Aorta (tissue), 5 donors: Measurements from ENCODE around the gene PACS1. TPM values are rescaled to one million over a fixed set of nuclear protein-coding genes. Genes with fewer than 3 reads are reported as not detected.

Experiments used
- ATAC-seq: fragments of 200-7000 bp; cut with Tn5 transposase; one replicate; pipeline ENCODE4 v1.9.1; 2022; ENCODE audit warnings: moderate library complexity; ENCODE audit not compliant: low FRiP score
- DNase-seq, 2 donors: peaks; one replicate each; pipeline ENCODE4 v3.0.0-alpha.2; 2020
- H3K27ac ChIP-seq, 2 donors: one replicate each; pipeline ENCODE4 v1.5.1; 2013; ENCODE audit warnings: low read length in 2 of 2, mild to moderate bottlenecking in 2 of 2, moderate library complexity in 2 of 2, control low read depth in 1 of 2, inconsistent platforms in 1 of 2, low read depth in 1 of 2
- H3K27me3 ChIP-seq, 2 donors: one replicate each; pipeline ENCODE4 v1.6.1; 2013; ENCODE audit warnings: control low read depth in 1 of 2, low read length in 1 of 2, mild to moderate bottlenecking in 1 of 2, moderate library complexity in 1 of 2; ENCODE audit not compliant: insufficient read depth in 2 of 2, control insufficient read depth in 1 of 2
- H3K36me3 ChIP-seq, 2 donors: one replicate each; pipeline ENCODE4 v1.6.1; 2013; ENCODE audit warnings: control low read depth in 1 of 2, low read length in 1 of 2, mild to moderate bottlenecking in 1 of 2; ENCODE audit not compliant: insufficient read depth in 2 of 2, control insufficient read depth in 1 of 2
- H3K4me1 ChIP-seq, 2 donors: one replicate each; pipeline ENCODE4 v1.6.1; 2013; ENCODE audit warnings: low read length in 2 of 2, control low read depth in 1 of 2, mild to moderate bottlenecking in 1 of 2, moderate library complexity in 1 of 2; ENCODE audit not compliant: insufficient read depth in 2 of 2, control insufficient read depth in 1 of 2
- H3K4me3 ChIP-seq, 2 donors: one replicate each; pipeline ENCODE4 v1.5.1; 2013; ENCODE audit warnings: low read length in 2 of 2, control low read depth in 1 of 2, mild to moderate bottlenecking in 1 of 2
- H3K9me3 ChIP-seq: one replicate; pipeline ENCODE4 v1.6.1; 2013; ENCODE audit warnings: mild to moderate bottlenecking, low read length; ENCODE audit not compliant: control insufficient read depth
- WGBS, 2 donors: extraction: QIAGEN DNeasy Blood & Tissue Kit; methylation state at CpG; one replicate each; pipeline ENCODE4 v1.1.7; 2013; 5-methylcytosine and 5-hydroxymethylcytosine counted together
- intact Hi-C, 2 donors: fragments of 100-400 bp; cut with DNase I; formaldehyde crosslinking; loops; one replicate each; pipeline versions ENCODE4 v1.14.2 to v1.15.0; 2022
- polyA plus RNA-seq, 2 donors: library from polyadenylated mRNA; stranded (reverse); fragments of 200-250 nt; gene quantifications; one replicate each; pipeline ENCODE4 v1.2.3, GENCODE V29; 2013
- total RNA-seq, 2 donors: library from RNA; stranded (reverse); fragmentation: NEBNext Ultra II Directional; extraction: Animal tissue kit (Norgen Biotek cat#: 25700); gene quantifications; one replicate each; pipeline ENCODE4 v1.2.1, GENCODE V29; 2021
- donor health status: healthy with polysubstance abuse.
- donor health status: Bipolar disorder and iron deficiency.
- donor health status: DM: no; HTN: no; CAD: no.
- donor health status: DM: no; HTN: no; CAD: no.
- donor health status: DM: yes; HTN: yes; CAD: no.

The PACS1 gene
- total and polyA plus RNA-seq, 4 donors = 16.2 to 119 (median 59.1) TPM

- WGBS, 2 donors = 96% methylated on average over 5 of the region's 5 CpGs
- ATAC-seq (no peak), DNase-seq (no peak)
- H3K4me3 ChIP-seq = no peak overlapping the region
- H3K27ac ChIP-seq = no peak overlapping the region
- intact Hi-C loops = no loop called here
- H3K36me3 ChIP-seq = no peaks in the 10 kb centered on the region
- no peaks in the 10 kb centered on the region for H3K27me3 ChIP-seq
- no peaks in the 10 kb centered on the region for H3K9me3 ChIP-seq
- H3K4me1 ChIP-seq = no peaks in the 10 kb centered on the region
Measured at GRCh38 chr11:66146940-66147339, 76.9 kb downstream of the PACS1 start.

- no peak for ATAC-seq
Measured at GRCh38 chr11:66150140-66150539, 80.1 kb downstream of the PACS1 start.

GRCh38 chr11:66150725-66151124, 80.7 kb downstream of the PACS1 start:
- Histone ChIP-seq H3K4me1 (no peaks in the 10 kb centered on the region), H3K27ac (no peak overlapping the region), H3K27me3 (no peaks in the 10 kb centered on the region), H3K36me3 (no peaks in the 10 kb centered on the region), H3K9me3 (no peaks in the 10 kb centered on the region), H3K4me3 (no peak overlapping the region)
- ATAC-seq (no peak), DNase-seq (no peak)
- intact Hi-C loops = no loop called here

More at GRCh38 chr11:66150140-66150539, 80.1 kb downstream of the PACS1 start:
- DNase-seq = no peak
- Histone ChIP-seq H3K4me3 (no peak overlapping the region), H3K4me1 (no peaks in the 10 kb centered on the region), H3K36me3 (no peaks in the 10 kb centered on the region), H3K27me3 (no peaks in the 10 kb centered on the region), H3K27ac (no peak overlapping the region), H3K9me3 (no peaks in the 10 kb centered on the region)
- 0 to 3% methylated on average over 2 of the region's 2 CpGs for WGBS, 2 donors
- intact Hi-C loops = no loop called here

- DNase-seq (no peak), ATAC-seq (no peak)
- 66 to 69% methylated on average over 4 of the region's 4 CpGs for WGBS, 2 donors
- Histone ChIP-seq H3K4me1 (no peaks in the 10 kb centered on the region), H3K27me3 (no peaks in the 10 kb centered on the region), H3K4me3 (no peak overlapping the region), H3K36me3 (no peaks in the 10 kb centered on the region), H3K27ac (no peak overlapping the region), H3K9me3 (no peaks in the 10 kb centered on the region)
- intact Hi-C loops = no loop called here
Measured at GRCh38 chr11:66151273-66151672, 81.2 kb downstream of the PACS1 start.

GRCh38 chr11:66154109-66154508, 84.0 kb downstream of the PACS1 start:
- no peaks in the 10 kb centered on the region for H3K27me3 ChIP-seq
- DNase-seq (no peak), ATAC-seq (no peak)
- WGBS, 2 donors = 96 to 97% methylated on average over 2 of the region's 2 CpGs
- no peaks in the 10 kb centered on the region for H3K36me3 ChIP-seq
- no peak overlapping the region for H3K4me3 ChIP-seq
- no peak overlapping the region for H3K27ac ChIP-seq
- intact Hi-C loops = no loop called here
- no peaks in the 10 kb centered on the region for H3K9me3 ChIP-seq
- peaks cover 0 to 3% of the 10 kb centered on the region in 2 donors for H3K4me1 ChIP-seq

- no peak for DNase-seq
- no peak for ATAC-seq
- Histone ChIP-seq H3K4me3 (no peak overlapping the region), H3K36me3 (no peaks in the 10 kb centered on the region), H3K4me1 (peaks cover 0 to 3% of the 10 kb centered on the region in 2 donors), H3K9me3 (no peaks in the 10 kb centered on the region), H3K27ac (no peak overlapping the region), H3K27me3 (no peaks in the 10 kb centered on the region)
- intact Hi-C loops = no loop called here
- WGBS, 2 donors = 95 to 97% methylated on average over 7 of the region's 7 CpGs
Measured at GRCh38 chr11:66155387-66156073, 85.5 kb downstream of the PACS1 start.

- no peaks in the 10 kb centered on the region for H3K27me3 ChIP-seq
- no peak for DNase-seq
- no peaks in the 10 kb centered on the region for H3K36me3 ChIP-seq
- H3K9me3 ChIP-seq = no peaks in the 10 kb centered on the region
- ATAC-seq = no peak
- H3K4me3 ChIP-seq = no peak overlapping the region
- intact Hi-C loops = no loop called here
- no peak overlapping the region for H3K27ac ChIP-seq
- H3K4me1 ChIP-seq = peaks cover 0 to 3% of the 10 kb centered on the region in 2 donors
Measured at GRCh38 chr11:66157182-66157864, 87.3 kb downstream of the PACS1 start.

- H3K4me3 ChIP-seq = no peak overlapping the region
- intact Hi-C loops = no loop called here
- H3K27me3 ChIP-seq = no peaks in the 10 kb centered on the region
- WGBS, 2 donors = 93 to 94% methylated on average over 5 of the region's 5 CpGs
- DNase-seq (no peak), ATAC-seq (no peak)
- H3K9me3 ChIP-seq = no peaks in the 10 kb centered on the region
- H3K36me3 ChIP-seq = no peaks in the 10 kb centered on the region
- peaks cover 0 to 3% of the 10 kb centered on the region in 2 donors for H3K4me1 ChIP-seq
- no peak overlapping the region for H3K27ac ChIP-seq
Measured at GRCh38 chr11:66158156-66158555, 88.1 kb downstream of the PACS1 start.

- Histone ChIP-seq H3K36me3 (no peaks in the 10 kb centered on the region), H3K4me1 (peaks cover 0 to 3% of the 10 kb centered on the region in 2 donors), H3K27me3 (no peaks in the 10 kb centered on the region), H3K27ac (no peak overlapping the region), H3K9me3 (no peaks in the 10 kb centered on the region), H3K4me3 (no peak overlapping the region)
- DNase-seq = no peak
- intact Hi-C loops = no loop called here
- no peak for ATAC-seq
- WGBS, 2 donors = 86 to 90% methylated on average over 8 of the region's 8 CpGs
Measured at GRCh38 chr11:66159324-66159984, 89.4 kb downstream of the PACS1 start.
